H1 (cell line): ENCODE data around the gene ADGRV1. TPM values are rescaled to one million over a fixed set of nuclear protein-coding genes. Genes with fewer than 3 reads are reported as not detected.

ENCODE experiments used
- CTCF ChIA-PET: fragments of 300-600 bp; sonication (Branson Sonifier 250); formaldehyde crosslinking; loops from one replicate; lab custom pipeline; 2021; ENCODE audit not compliant: partially characterized antibody; lab: Charles Lee
- POLR2A ChIA-PET: fragments of 300-600 bp; sonication (Branson Sonifier 250); formaldehyde crosslinking; loops from one replicate; lab custom pipeline; 2021; ENCODE audit warnings: inconsistent platforms; ENCODE audit not compliant: partially characterized antibody; lab: Charles Lee
- DNase-seq, 2 experiments: peaks; one replicate each; pipeline versions ENCODE4 v3.0.0 to v3.0.0-alpha.2; 2010 to 2022; ENCODE audit warnings: low spot score in 2 of 2, low read depth in 1 of 2, mixed read lengths in 1 of 2
- FAIRE-seq: peaks from 2 replicates; lab custom pipeline; 2011; peaks lifted over from hg19 to GRCh38; lab: Jason Lieb, UNC
- H2AFZ ChIP-seq: 2 replicates; pipeline ENCODE4 v1.8.1; 2012; ENCODE audit warnings: low read length, inconsistent platforms
- H2AK5ac ChIP-seq: 2 replicates; pipeline ENCODE4 v1.6.1; 2013; ENCODE audit warnings: low read depth, low read length
- H2BK120ac ChIP-seq: replicated peaks from 2 replicates; pipeline ENCODE3; 2013; ENCODE audit warnings: low read depth, low read length, inconsistent platforms
- H2BK12ac ChIP-seq: 2 replicates; pipeline ENCODE4 v1.6.1; 2013; ENCODE audit warnings: low read depth, low read length
- H2BK15ac ChIP-seq: 2 replicates; pipeline ENCODE4 v1.6.1; 2013; ENCODE audit warnings: low read length
- H2BK20ac ChIP-seq: 2 replicates; pipeline ENCODE4 v1.6.1; 2013; ENCODE audit warnings: low read length
- H2BK5ac ChIP-seq: 2 replicates; pipeline ENCODE4 v1.6.1; 2013; ENCODE audit warnings: low read depth, low read length
- H3K14ac ChIP-seq: 2 replicates; pipeline ENCODE4 v1.6.1; 2013; ENCODE audit warnings: inconsistent platforms; ENCODE audit not compliant: insufficient read length
- H3K18ac ChIP-seq: 2 replicates; pipeline ENCODE4 v1.6.1; 2013; ENCODE audit warnings: low read length; ENCODE audit errors: extremely low read depth
- H3K23ac ChIP-seq: 2 replicates; pipeline ENCODE4 v1.6.1; 2013; ENCODE audit warnings: inconsistent platforms; ENCODE audit not compliant: insufficient read length
- H3K23me2 ChIP-seq: 2 replicates; pipeline ENCODE4 v1.6.1; 2013; ENCODE audit warnings: low read depth, low read length
- H3K27ac ChIP-seq: 2 replicates; pipeline ENCODE4 v1.6.1; 2011; ENCODE audit warnings: low read depth, low read length, inconsistent platforms
- H3K27me3 ChIP-seq, 4 experiments: replicated peaks in 1 of 4; 1 replicate in 1 of 4; 2 replicates in 3 of 4; pipeline versions ENCODE4 v1.6.1 to v1.8.1; 2011 to 2013; ENCODE audit warnings: low read length in 3 of 4, mild to moderate bottlenecking in 3 of 4, inconsistent platforms in 2 of 4, mixed read lengths in 2 of 4, moderate library complexity in 1 of 4; ENCODE audit not compliant: control insufficient read depth in 3 of 4, insufficient read depth in 3 of 4; ENCODE audit errors: extremely low read depth in 1 of 4
- H3K36me3 ChIP-seq, 4 experiments: 2 replicates each; pipeline versions ENCODE4 v1.6.1 to v1.8.1; 2011 to 2013; ENCODE audit warnings: mild to moderate bottlenecking in 4 of 4, low read length in 3 of 4, moderate library complexity in 2 of 4, control low read depth in 1 of 4, inconsistent platforms in 1 of 4; ENCODE audit not compliant: insufficient read depth in 4 of 4, control insufficient read depth in 2 of 4
- H3K4ac ChIP-seq: replicated peaks from 2 replicates; pipeline ENCODE3; 2013; ENCODE audit warnings: low read length, low read depth, mixed read lengths, inconsistent platforms; ENCODE audit not compliant: insufficient read length
- H3K4me1 ChIP-seq, 4 experiments: replicated peaks in 1 of 4; 1 replicate in 1 of 4; 2 replicates in 3 of 4; pipeline versions ENCODE4 v1.6.1 to v1.8.1; 2011 to 2013; ENCODE audit warnings: low read length in 3 of 4, inconsistent platforms in 2 of 4, mixed read lengths in 1 of 4; ENCODE audit not compliant: insufficient read depth in 4 of 4, control insufficient read depth in 3 of 4
- H3K4me2 ChIP-seq, 2 experiments: 2 replicates each; pipeline versions ENCODE4 v1.6.1 to v1.8.1; 2011 to 2013; ENCODE audit warnings: low read depth in 2 of 2, low read length in 2 of 2, control low read depth in 1 of 2, inconsistent platforms in 1 of 2, mild to moderate bottlenecking in 1 of 2; ENCODE audit not compliant: insufficient read depth in 1 of 2
- H3K4me3 ChIP-seq, 4 experiments: fragments of 200-600, 300-600 bp in 1 of 4; sonication (generic), shearing (Covaris generic), sonication (Bioruptor Twin) in 1 of 4; 2 replicates each; pipeline versions ENCODE4 v1.5.1 to v1.8.1; 2011 to 2016; ENCODE audit warnings: low read length in 4 of 4, low read depth in 3 of 4, control low read depth in 2 of 4, inconsistent platforms in 2 of 4, mild to moderate bottlenecking in 2 of 4, mixed read lengths in 1 of 4, moderate library complexity in 1 of 4; ENCODE audit not compliant: insufficient read depth in 2 of 4; ENCODE audit errors: extremely low read depth in 1 of 4
- H3K56ac ChIP-seq: replicated peaks from 2 replicates; pipeline ENCODE3; 2013; ENCODE audit warnings: low read depth, mild to moderate bottlenecking, mixed read lengths, low read length, inconsistent platforms; ENCODE audit not compliant: insufficient read length
- H3K79me1 ChIP-seq: 2 replicates; pipeline ENCODE4 v1.6.1; 2013; ENCODE audit warnings: low read depth, low read length, control low read depth
- H3K79me2 ChIP-seq, 2 experiments: 2 replicates each; pipeline versions ENCODE4 v1.6.1 to v1.8.1; 2012 to 2013; ENCODE audit warnings: low read length in 2 of 2, mild to moderate bottlenecking in 2 of 2, inconsistent platforms in 1 of 2; ENCODE audit not compliant: insufficient read depth in 2 of 2, control insufficient read depth in 1 of 2
- H3K9ac ChIP-seq, 4 experiments: replicated peaks in 1 of 4; 1 replicate in 1 of 4; 2 replicates in 3 of 4; pipeline versions ENCODE4 v1.6.1 to v1.8.1; 2011 to 2013; ENCODE audit warnings: low read depth in 3 of 4, low read length in 3 of 4, control low read depth in 2 of 4, mild to moderate bottlenecking in 2 of 4, moderate library complexity in 2 of 4, inconsistent platforms in 1 of 4; ENCODE audit errors: extremely low read depth in 1 of 4
- H3K9me3 ChIP-seq, 2 experiments: 2 replicates each; pipeline versions ENCODE4 v1.6.1 to v1.8.1; 2012 to 2013; ENCODE audit warnings: mild to moderate bottlenecking in 2 of 2, moderate library complexity in 2 of 2, control low read depth in 1 of 2, inconsistent platforms in 1 of 2, low read depth in 1 of 2, low read length in 1 of 2, mixed read lengths in 1 of 2; ENCODE audit not compliant: insufficient read depth in 2 of 2
- H4K20me1 ChIP-seq, 2 experiments: replicated peaks in 1 of 2; 2 replicates each; pipeline versions ENCODE3 to v1.8.1; 2011 to 2013; ENCODE audit warnings: inconsistent platforms in 2 of 2, low read length in 2 of 2, mild to moderate bottlenecking in 1 of 2; ENCODE audit not compliant: insufficient read depth in 2 of 2, control insufficient read depth in 1 of 2
- H4K5ac ChIP-seq: 2 replicates; pipeline ENCODE4 v1.6.1; 2013; ENCODE audit warnings: low read length, low read depth, mixed read lengths, inconsistent platforms; ENCODE audit not compliant: insufficient read length
- H4K8ac ChIP-seq: 2 replicates; pipeline ENCODE4 v1.8.0; 2013; ENCODE audit warnings: mild to moderate bottlenecking, moderate library complexity, low read length, inconsistent platforms; ENCODE audit not compliant: insufficient read depth; ENCODE audit errors: extremely low read depth
- H4K91ac ChIP-seq: replicated peaks from 2 replicates; pipeline ENCODE3; 2013; ENCODE audit warnings: low read length, mixed read lengths, inconsistent platforms; ENCODE audit not compliant: insufficient read length
- CBX5 ChIP-seq: fragments of 300-800, 300-1000 bp; sonication (generic); IDR thresholded peaks from 2 replicates; pipeline ENCODE4 v1.7.1; 2016; ENCODE audit warnings: antibody characterized with exemption, low read length, low read depth
- CTBP2 ChIP-seq: IDR thresholded peaks from 2 replicates; pipeline ENCODE4 v1.7.0; 2011; ENCODE audit warnings: borderline replicate concordance, mild to moderate bottlenecking, moderate library complexity, mixed read lengths, low read length; ENCODE audit not compliant: insufficient read depth, insufficient read length
- EZH2 ChIP-seq: fragments of 200-600 bp; sonication (generic); IDR thresholded peaks from 2 replicates; pipeline ENCODE4 v1.7.1; 2012; ENCODE audit warnings: low read depth, mild to moderate bottlenecking, moderate library complexity, low read length, inconsistent platforms; ENCODE audit not compliant: severe bottlenecking
- FOSL1 ChIP-seq: IDR thresholded peaks from 2 replicates; pipeline ENCODE4 v1.6.1; 2011; ENCODE audit warnings: mild to moderate bottlenecking, low read depth, low read length, moderate library complexity; ENCODE audit not compliant: insufficient read depth
- GTF2F1 ChIP-seq: IDR thresholded peaks from 2 replicates; pipeline ENCODE4 v1.6.1; 2012; ENCODE audit warnings: low read depth, low read length, improper control_type of control experiment, borderline replicate concordance
- RBBP5 ChIP-seq: IDR thresholded peaks from 2 replicates; pipeline ENCODE4 v1.7.1; 2012; ENCODE audit warnings: low read depth, mild to moderate bottlenecking, inconsistent platforms, low read length, moderate library complexity, borderline replicate concordance
- RNF2 ChIP-seq: fragments of 200-900, 300-1000 bp; sonication (generic); IDR thresholded peaks from 2 replicates; pipeline ENCODE4 v1.7.1; 2016; ENCODE audit warnings: borderline replicate concordance, low read depth, mild to moderate bottlenecking, antibody characterized with exemption, low read length; ENCODE audit not compliant: poor library complexity, severe bottlenecking; ENCODE audit errors: missing control alignments
- SP2 ChIP-seq: IDR thresholded peaks from 2 replicates; pipeline ENCODE4 v1.6.1; 2012; ENCODE audit warnings: mild to moderate bottlenecking, low read length, inconsistent platforms
- SRF ChIP-seq: IDR thresholded peaks from 2 replicates; pipeline ENCODE4 v1.6.1; 2011; ENCODE audit warnings: mild to moderate bottlenecking, low read depth, low read length, moderate library complexity
- WGBS, 2 experiments: shearing (Covaris generic) in 1 of 2; methylation state at CpG; one replicate each; pipeline versions ENCODE4 v1.1.6 to v1.1.7; 2013 to 2015; ENCODE audit warnings: low lambda C conversion rate in 2 of 2, mixed read lengths in 2 of 2, inconsistent platforms in 1 of 2, low coverage in 1 of 2, missing lambda C conversion rate in 1 of 2; ENCODE audit not compliant: insufficient replicate concordance in 2 of 2, insufficient coverage in 1 of 2, insufficient read length in 1 of 2; ENCODE audit errors: extremely low coverage in 1 of 2, missing lambda C conversion rate in 1 of 2; 5-methylcytosine and 5-hydroxymethylcytosine counted together
- polyA plus RNA-seq, 7 experiments: library from polyadenylated mRNA; depleted of rRNA in 3 of 7; stranded (reverse) in 5 of 7; unstranded in 2 of 7; fragments of >200 nt in 5 of 7; fragments of 200-250 nt in 2 of 7; gene quantifications; 1 replicate in 5 of 7; 2 replicates in 1 of 7; 4 replicates in 1 of 7; pipeline versions ENCODE4 v1.2.1 to v1.2.3, GENCODE V29; 2011 to 2013; ENCODE audit warnings: missing spikeins in 2 of 7, mixed read lengths in 2 of 7
- total RNA-seq: library from RNA; stranded (reverse); fragmentation: NEBNext Ultra II Directional; extraction: Animal tissue kit (Norgen Biotek cat#: 25700); gene quantifications from 2 replicates; pipeline ENCODE4 v1.2.1, GENCODE V29; 2021
- TF ChIP-seq, protein P1 (sequence below): IDR thresholded peaks from 2 replicates; pipeline ENCODE4 v1.6.1; 2011; ENCODE audit warnings: low read length, improper control_type of control experiment

ADGRV1 gene
- total and polyA plus RNA-seq, 2 of the 8 experiments (the other 6 are each of a cell fraction or from before 2014, with no cell fraction given) = 53.1 to 62.2 TPM

DNA sequence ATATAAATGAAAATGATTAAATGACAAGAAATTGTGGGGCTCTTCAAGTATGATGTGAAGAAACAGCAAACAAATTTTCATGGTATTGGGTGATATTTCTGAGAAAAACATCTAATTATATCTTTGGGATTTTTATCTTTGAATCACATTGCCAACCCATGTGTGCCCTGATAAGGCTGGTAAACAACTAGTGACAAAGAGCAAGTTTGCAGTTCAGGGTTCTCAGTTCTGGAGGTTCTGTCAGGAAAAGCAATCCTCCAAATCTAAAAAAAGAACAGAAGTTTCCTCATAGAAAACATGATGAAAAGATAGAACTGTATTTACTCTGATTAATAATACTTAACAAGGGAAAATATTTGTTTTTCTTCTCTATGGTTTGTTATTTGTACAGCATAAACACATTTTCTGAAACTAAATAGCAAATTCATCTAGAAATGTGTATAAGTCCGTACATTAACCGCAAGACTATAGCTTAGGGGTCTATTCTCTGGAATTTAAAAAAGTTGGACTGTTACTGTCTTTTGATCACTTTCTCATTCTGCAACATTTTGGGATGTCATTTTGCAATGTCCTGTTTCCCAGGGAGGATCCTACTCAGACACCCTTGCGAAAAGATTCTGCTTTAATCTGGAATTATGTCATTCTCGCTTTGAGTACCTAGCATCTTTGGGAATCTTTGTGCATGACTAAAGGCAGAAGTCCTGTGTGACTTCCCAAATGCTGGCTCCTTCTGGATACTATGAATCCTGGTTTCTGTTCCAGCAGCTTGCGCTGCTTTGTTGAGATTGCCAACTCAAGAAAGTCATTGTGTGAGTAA lies 308.5 kb downstream of the ADGRV1 start:
- H2BK15ac ChIP-seq = no peak overlapping the region
- no peak overlapping the region for H2AFZ ChIP-seq
- H3K23ac ChIP-seq = no peak overlapping the region
- H2BK5ac ChIP-seq = no peak overlapping the region
- H3K9me3 ChIP-seq = no peaks in the 10 kb centered on the region
- H3K4me1 ChIP-seq = no peaks in the 10 kb centered on the region; a peak in 1 of 7 replicates
- no peaks in the 10 kb centered on the region for H3K23me2 ChIP-seq
- H2BK120ac ChIP-seq = no peak overlapping the region
- H2AK5ac ChIP-seq = no peak overlapping the region
- H2BK12ac ChIP-seq = no peak overlapping the region
- H3K56ac ChIP-seq = no peak overlapping the region
- no peak overlapping the region for H3K14ac ChIP-seq
- H3K27ac ChIP-seq = no peak overlapping the region
- H4K91ac ChIP-seq = no peak overlapping the region
- FAIRE-seq = no peak
- H2BK20ac ChIP-seq = no peak overlapping the region
- ChIA-PET CTCF (interaction anchor here (0.9 to 3.8 kb wide), 15 partner anchors 10 to 566 kb away, joined by 3 to 40 read pairs (median 10); partner anchors contain the start of gene ARRDC3), POLR2A (no interaction called here)
- H3K4me2 ChIP-seq = no peak overlapping the region
- WGBS, 2 experiments = 90% methylated on average over 5 of the region's 5 CpGs; no CpG with 5 or more reads in 1 of the 2 experiments
- no peaks in the 10 kb centered on the region for H3K79me2 ChIP-seq
- no peak overlapping the region for H3K18ac ChIP-seq
- no peak overlapping the region for H4K8ac ChIP-seq
- no peaks in the 10 kb centered on the region for H3K79me1 ChIP-seq
- H3K27me3 ChIP-seq = no peaks in the 10 kb centered on the region
- no peak overlapping the region for H4K5ac ChIP-seq
- no peak overlapping the region for H3K9ac ChIP-seq
- H3K4ac ChIP-seq = no peak overlapping the region
- peaks cover 2 to 6% (median 5%) of the 10 kb centered on the region in 4 experiments; a peak in 4 of 8 replicates for H3K36me3 ChIP-seq
- H3K4me3 ChIP-seq = no peak overlapping the region
- H4K20me1 ChIP-seq = no peaks in the 10 kb centered on the region
- no peak for DNase-seq
- no peak for TF ChIP-seq EZH2
- TF ChIP-seq CBX5 = no peak
- TF ChIP-seq SP2 = no peak
- TF ChIP-seq RBBP5 = no peak
- no peak for TF ChIP-seq RNF2
- TF ChIP-seq FOSL1 = no peak
- TF ChIP-seq CTBP2 = no peak
- no peak for TF ChIP-seq GTF2F1
- TF ChIP-seq, protein P1, sequence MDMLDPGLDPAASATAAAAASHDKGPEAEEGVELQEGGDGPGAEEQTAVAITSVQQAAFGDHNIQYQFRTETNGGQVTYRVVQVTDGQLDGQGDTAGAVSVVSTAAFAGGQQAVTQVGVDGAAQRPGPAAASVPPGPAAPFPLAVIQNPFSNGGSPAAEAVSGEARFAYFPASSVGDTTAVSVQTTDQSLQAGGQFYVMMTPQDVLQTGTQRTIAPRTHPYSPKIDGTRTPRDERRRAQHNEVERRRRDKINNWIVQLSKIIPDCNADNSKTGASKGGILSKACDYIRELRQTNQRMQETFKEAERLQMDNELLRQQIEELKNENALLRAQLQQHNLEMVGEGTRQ = no peak
- no peak for TF ChIP-seq SRF
